Measurements from ENCODE around the gene DYRK3.
"Not testable (repeated sequence)": the region's sequence is repeated elsewhere in the genome, so short reads cannot be mapped to it uniquely, and the experiment has no call there.

The DYRK3 gene

DNA sequence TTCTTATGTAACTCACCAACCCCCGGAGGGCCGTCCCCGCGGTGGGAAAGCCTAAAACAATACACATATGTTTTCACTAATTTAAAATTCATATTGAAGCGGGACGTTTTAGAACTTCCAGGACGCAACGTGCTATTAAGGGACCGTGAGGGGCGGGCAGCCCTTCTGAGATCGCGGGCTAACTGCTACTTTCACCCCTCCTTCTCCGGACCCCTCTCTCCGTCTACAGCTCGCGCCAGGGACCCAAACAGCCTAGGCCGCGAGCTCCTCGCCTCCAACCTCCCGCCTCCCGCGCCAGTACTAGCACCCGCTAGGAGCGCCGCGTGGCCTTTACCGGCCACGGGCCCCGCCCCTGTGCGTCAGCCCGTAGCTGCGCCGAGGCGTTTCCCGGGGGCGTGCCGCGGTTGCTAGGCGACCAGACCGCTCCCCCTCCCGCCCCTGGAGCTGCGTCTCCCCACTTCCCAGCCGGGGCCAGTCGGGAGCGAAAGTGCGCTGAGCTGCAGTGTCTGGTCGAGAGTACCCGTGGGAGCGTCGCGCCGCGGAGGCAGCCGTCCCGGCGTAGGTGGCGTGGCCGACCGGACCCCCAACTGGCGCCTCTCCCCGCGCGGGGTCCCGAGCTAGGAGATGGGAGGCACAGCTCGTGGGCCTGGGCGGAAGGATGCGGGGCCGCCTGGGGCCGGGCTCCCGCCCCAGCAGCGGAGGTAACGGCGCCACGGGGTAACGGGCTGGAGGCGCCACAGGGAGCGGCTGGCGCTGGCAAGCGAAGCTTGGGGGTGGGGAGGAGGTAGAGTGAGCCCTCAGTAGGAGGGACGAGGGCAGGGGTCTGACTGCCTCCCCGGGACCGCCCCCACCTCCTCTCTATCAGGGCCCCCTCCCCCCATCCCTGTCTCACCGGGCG, at the start of gene DYRK3:
Gene DYRK3 (plus strand): TSS at position 457 of the 898 bp plus-strand sequence. CDS start 168 bp downstream, at position 625.
- peak; percentile 91 for DNase-seq

DNA sequence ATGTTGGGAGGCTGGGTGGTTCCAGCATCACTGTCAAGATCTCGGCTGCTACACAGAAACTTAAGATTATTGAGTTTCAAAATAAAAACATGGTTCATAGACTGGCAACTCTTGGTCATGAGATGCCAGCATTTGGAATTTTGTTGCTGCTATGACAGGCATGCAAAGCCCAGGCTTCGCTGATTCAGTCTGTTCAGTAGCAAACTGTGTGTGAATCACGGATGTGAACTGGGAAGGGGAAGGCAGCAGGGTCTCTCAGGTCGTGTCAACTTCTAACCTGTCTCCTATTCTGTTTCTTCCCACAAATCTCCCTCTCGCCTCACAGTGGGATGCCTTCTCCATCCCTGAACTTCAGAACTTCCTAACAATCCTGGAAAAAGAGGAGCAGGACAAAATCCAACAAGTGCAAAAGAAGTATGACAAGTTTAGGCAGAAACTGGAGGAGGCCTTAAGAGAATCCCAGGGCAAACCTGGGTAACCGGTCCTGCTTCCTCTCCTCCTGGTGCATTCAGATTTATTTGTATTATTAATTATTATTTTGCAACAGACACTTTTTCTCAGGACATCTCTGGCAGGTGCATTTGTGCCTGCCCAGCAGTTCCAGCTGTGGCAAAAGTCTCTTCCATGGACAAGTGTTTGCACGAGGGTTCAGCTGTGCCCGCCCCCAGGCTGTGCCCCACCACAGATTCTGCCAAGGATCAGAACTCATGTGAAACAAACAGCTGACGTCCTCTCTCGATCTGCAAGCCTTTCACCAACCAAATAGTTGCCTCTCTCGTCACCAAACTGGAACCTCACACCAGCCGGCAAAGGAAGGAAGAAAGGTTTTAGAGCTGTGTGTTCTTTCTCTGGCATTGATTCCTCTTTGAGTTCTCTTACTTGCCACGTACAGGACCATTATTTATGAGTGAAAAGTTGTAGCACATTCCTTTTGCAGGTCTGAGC, 48.6 kb upstream of the DYRK3 start:
- DNase-seq, result no peak

DNA sequence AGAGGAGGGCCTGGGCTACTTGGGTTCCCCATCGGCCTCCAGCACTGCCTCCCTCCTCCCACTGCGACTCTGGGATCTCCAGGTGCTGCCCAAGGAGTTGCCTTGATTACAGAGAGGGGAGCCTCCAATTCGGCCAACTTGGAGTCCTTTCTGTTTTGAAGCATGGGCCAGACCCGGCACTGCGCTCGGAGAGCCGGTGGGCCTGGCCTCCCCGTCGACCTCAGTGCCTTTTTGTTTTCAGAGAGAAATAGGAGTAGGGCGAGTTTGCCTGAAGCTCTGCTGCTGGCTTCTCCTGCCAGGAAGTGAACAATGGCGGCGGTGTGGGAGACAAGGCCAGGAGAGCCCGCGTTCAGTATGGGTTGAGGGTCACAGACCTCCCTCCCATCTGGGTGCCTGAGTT, 47.4 kb upstream of the DYRK3 start:
- DNase-seq, result no peak

- no peak for DNase-seq
Observed at GRCh38 chr1:206588492-206588891, 46.8 kb upstream of the DYRK3 start.

GRCh38 chr1:206589206-206589605, 46.1 kb upstream of the DYRK3 start:
- DNase-seq, result no peak

- DNase-seq, result no peak
Observed at GRCh38 chr1:206590025-206590758, 45.1 kb upstream of the DYRK3 start.

GRCh38 chr1:206591226-206591625, 44.1 kb upstream of the DYRK3 start:
- no peak for DNase-seq

GRCh38 chr1:206591696-206592095, 43.6 kb upstream of the DYRK3 start:
- no peak for DNase-seq

GRCh38 chr1:206593351-206593925, 41.9 kb upstream of the DYRK3 start:
- DNase-seq, result no peak

DNA sequence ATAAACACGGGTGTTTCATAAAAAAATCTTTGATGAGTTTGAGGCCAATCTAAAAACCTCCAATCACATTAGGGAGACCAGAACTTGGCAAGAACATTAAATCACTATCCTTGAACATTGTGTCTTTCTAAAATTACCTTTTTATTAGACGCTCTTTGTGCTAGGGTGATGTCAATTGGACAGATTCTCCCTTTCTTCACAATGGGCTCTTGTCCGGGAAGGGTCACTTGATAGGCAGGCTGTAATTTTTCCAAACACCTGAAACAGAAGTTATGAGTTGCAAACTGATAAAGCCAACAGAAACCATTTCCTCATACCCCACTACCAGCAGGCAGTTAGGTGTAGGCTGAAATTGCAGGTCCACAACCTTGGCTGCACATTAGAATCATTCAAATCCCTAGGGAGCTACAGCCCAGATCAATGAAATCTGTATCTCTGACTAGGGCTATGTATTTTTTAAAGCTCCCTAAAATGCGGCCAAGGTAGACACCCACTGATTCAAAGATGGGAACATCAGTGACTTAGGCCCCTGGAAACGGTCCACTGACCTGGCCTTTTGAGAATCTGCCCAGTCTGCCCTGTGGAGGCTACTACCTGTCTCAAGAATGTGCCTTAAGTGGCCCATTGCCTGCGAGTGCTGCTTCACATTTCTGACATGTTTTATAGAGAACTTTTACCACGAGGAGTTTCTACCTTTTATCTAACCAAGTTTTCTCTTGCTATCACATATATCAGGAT, 39.6 kb upstream of the DYRK3 start:
- DNase-seq, result no peak

DNA sequence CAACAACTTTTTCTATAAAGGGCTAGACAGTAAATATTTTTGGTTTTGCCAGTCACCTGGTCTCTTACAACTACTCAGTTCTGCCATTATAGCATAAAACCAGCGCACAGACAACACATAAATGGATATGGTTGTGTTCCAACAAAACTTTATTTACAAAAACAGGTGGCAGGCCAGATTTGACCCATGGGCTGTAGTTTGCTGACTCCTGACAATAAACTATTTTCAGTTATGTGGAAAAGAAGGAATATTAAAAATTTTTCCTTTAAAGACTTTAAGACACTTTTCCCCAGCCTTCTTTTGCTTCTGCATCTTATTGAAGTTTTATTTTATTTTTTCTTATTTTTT, 39.0 kb upstream of the DYRK3 start:
- DNase-seq, result no peak

DNA sequence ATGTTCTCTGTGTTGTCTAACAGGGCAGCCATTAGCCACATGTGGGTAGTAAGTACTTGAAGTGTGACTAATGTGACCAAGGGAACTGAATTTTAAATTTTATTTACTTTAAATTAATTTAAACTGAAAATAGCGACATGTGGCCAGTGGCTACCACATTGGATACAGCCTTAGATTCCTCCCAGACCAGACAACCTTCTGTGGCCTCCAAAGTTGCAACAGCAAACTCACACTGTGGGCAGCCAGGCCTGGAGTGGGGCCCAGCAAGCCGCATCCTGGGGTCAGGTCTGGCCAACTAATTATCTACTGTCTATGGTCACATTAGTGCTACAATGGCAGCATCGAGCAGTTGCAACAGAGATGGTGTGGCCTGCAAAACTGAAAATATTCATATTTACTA, 34.8 kb upstream of the DYRK3 start:
- no peak for DNase-seq

GRCh38 chr1:206604861-206605260, 30.5 kb upstream of the DYRK3 start:
- DNase-seq, result no peak

GRCh38 chr1:206606867-206607266, 28.5 kb upstream of the DYRK3 start:
- DNase-seq, result no peak

GRCh38 chr1:206608108-206608698, 27.1 kb upstream of the DYRK3 start:
- DNase-seq, result peak; percentile 59

DNA sequence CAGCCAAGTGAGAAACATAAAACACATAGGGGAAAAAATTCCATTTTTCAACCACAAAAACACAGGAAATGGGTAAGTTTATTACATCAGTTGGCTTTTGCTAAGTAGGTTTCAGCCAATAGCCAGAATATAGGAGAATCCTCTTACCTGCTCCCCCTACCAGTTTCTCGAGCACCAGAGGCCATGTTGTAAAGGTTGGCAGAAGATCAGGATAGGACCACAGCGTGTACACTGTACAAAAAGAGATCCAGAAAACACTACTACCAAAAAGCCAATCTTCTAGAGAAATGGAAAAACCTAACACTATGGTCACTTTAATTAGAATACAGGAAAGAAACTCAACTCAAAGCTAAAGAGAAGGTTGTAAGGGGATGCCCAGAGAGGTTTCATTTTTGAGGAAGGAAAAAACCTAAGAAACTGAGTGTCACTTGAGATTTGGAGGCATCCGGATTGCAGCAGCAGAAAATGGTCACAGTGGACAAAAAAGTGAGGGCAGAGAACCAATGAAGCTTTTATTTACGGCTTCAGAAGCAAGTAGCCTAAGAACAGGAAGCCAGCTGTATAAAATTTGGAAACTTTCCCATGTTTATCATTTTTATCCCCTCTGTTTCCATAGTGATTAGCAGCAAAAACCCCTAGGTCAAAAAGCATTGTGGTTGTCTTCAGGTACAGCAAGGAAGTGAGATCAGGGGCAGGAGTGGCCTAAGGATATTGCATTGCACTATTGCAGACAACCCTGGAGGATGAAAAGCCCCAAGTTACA, 25.9 kb upstream of the DYRK3 start:
- no peak for DNase-seq

DNA sequence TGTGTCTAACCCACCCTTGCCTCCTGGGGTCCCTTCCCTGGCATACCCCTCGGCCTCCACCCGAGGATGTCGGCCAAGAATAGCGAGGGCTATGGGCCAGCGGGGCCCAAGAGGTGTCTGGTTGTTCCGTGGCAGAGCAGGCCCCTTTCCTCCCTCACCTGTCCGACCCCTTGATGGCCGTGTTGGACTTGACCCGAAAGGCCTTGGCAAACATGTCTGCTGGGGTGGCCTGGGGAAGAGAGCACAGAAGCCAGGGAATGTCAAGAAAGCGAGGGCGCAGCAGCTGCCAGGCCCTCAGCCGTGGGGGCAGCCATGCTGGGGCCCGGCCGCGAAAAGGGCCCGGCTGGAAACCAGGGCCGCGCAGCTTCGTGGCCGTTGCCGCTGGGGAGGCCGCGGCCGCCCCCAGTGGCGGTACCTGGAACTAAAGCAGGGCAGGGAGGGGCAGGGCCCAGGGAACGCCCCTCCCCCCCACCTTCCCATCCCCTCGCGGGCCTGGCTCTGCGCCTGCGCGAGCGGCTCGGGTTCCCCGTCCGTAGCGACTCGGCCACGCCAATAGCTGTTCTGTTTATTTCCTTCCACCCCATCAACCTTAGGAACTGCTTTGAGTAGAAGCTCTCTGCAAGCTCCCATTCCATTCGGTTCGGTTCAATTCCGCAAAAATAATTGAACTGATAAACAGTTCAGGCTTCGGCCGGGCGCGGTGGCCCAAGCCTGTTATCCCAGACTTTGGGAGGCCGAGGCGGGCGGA, 23.0 kb upstream of the DYRK3 start, which contains the start of gene EIF2D:
Gene EIF2D (minus strand): TSS at position 337 of the 748 bp plus-strand sequence. CDS start 123 bp downstream, at position 214.
- DNase-seq, result peak; percentile 95

DNA sequence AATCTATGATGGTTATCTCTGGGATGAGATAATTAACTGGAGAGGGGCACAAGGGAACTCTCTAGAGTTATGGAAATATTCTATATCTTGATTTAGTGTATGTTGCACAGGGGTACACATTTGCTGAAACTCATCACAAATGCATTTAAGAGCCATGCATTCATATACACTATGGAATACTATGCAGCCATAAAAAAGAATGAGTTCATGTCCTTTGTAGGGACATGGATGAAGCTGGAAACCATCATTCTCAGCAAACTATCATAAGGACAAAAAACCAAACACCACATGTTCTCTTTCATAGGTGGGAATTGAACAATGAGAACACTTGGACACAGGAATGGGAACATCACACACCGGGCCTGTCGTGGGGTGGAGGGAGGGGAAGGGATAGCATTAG, 8.9 kb upstream of the DYRK3 start:
- DNase-seq, result not testable (repeated sequence)

- no peak for DNase-seq
Observed at GRCh38 chr1:206628916-206629315, 6.4 kb upstream of the DYRK3 start.

DNA sequence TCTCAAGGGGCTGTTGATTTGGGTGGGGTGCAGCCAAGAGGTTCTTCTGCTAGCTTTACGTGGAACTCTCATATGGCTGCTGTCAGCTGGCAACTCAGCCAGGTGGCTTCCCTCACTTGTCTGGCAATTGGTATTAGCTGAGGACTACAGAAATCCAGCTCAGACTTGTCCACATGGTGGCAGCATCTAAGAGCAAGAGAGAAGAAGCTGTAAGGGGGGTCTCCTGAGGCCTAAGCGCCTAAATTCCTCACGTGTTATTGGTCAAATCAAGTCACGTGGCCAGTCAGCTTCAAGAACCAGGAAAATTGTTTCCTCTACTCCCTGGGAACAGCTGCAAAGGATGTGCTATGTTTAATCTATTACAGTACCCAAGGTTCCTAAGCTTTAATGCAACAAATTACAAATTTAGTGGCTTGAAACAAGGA, 4.2 kb upstream of the DYRK3 start:
- DNase-seq, result peak; percentile 3

Measured in stimulated activated CD4-positive, alpha-beta T cell treated with anti-CD3 and anti-CD28 coated beads, Interleukin-4, amount 100 ng/mL, for 1 hour (primary cell).